Tibial nerve (tissue), 4 donors: ENCODE results near the gene VASH1. TPM values are rescaled to one million over a fixed set of nuclear protein-coding genes. Genes with fewer than 3 reads are reported as not detected.
A peak's percentile ranks its signal among the peaks of the same experiment; 100 is the strongest.

Experiments used
- DNase-seq, 2 donors: peaks; one replicate each; pipeline ENCODE4 v3.0.0-alpha.2; 2019; ENCODE audit warnings: low spot score in 2 of 2
- H3K27ac ChIP-seq, 4 donors: fragments of 200-600 bp; sonication (generic) in 3 of 4; one replicate each; pipeline ENCODE4 v1.5.1; 2017 to 2019; ENCODE audit warnings: mild to moderate bottlenecking in 1 of 4
- H3K27me3 ChIP-seq, 2 donors: fragments of 200-600 bp; sonication (generic) in 1 of 2; one replicate each; pipeline versions ENCODE4 v1.5.1 to v1.6.0; 2017 to 2019
- H3K36me3 ChIP-seq, 3 donors: fragments of 200-600 bp; sonication (generic); one replicate each; pipeline ENCODE4 v1.5.1; 2018 to 2019
- H3K4me1 ChIP-seq, 4 donors: fragments of 200-600 bp; sonication (generic) in 3 of 4; one replicate each; pipeline ENCODE4 v1.5.1; 2017 to 2019
- H3K4me3 ChIP-seq, 4 donors: fragments of 200-600 bp; sonication (generic) in 3 of 4; one replicate each; pipeline ENCODE4 v1.5.1; 2017 to 2019; ENCODE audit warnings: mild to moderate bottlenecking in 1 of 4, moderate library complexity in 1 of 4
- H3K9me3 ChIP-seq, 4 donors: fragments of 200-600 bp; sonication (generic) in 3 of 4; one replicate each; pipeline ENCODE4 v1.5.1; 2017 to 2019
- CTCF ChIP-seq, 5 experiments: fragments of 200-600 bp in 3 of 5; fragments of 450-650 bp in 2 of 5; sonication (generic) in 3 of 5; IDR thresholded peaks; one replicate each; pipeline ENCODE4 v1.5.1; 2016 to 2019; ENCODE audit warnings: antibody characterized with exemption in 5 of 5, mild to moderate bottlenecking in 3 of 5, moderate library complexity in 2 of 5
- EP300 ChIP-seq, 2 donors: sonication (generic); formaldehyde crosslinking; IDR thresholded peaks; one replicate each; pipeline ENCODE4 v1.6.1; 2017; ENCODE audit warnings: antibody characterized with exemption in 2 of 2, mild to moderate bottlenecking in 1 of 2
- POLR2A ChIP-seq, 2 donors: fragments of 450-650 bp; IDR thresholded peaks; one replicate each; pipeline ENCODE4 v1.6.1; 2017; ENCODE audit warnings: antibody characterized with exemption in 2 of 2, mild to moderate bottlenecking in 2 of 2, moderate library complexity in 2 of 2
- WGBS, 2 donors: methylation state at CpG; one replicate each; pipeline ENCODE4 v1.1.5; 2018; 5-methylcytosine and 5-hydroxymethylcytosine counted together
- total RNA-seq, 4 donors: library from RNA; depleted of rRNA; stranded (reverse); fragments of >200 nt; gene quantifications; one replicate each; pipeline ENCODE4 v1.1.0, GENCODE V29; 2016

VASH1 gene
- total RNA-seq: 10 to 100 TPM; 13.8 to 24.7 (median 18.6) TPM

- TF ChIP-seq CTCF (IDR thresholded peaks at IDR 0.05) (no peak), EP300 (IDR thresholded peaks at IDR 0.05) (peak in 1 of 2 donors; percentile 38), POLR2A (IDR thresholded peaks at IDR 0.05) (peak in 1 of 2 donors; percentile 50)
- no peaks in the 10 kb centered on the region for H3K9me3 ChIP-seq
- H3K36me3 ChIP-seq: no peaks in the 10 kb centered on the region
- peaks cover 0 to 49% (median 15%) of the 10 kb centered on the region in 4 donors for H3K4me1 ChIP-seq
- 0 to 1% methylated on average over 54 to 61 of the region's 96 CpGs for WGBS, 2 donors
- DNase-seq: no peak
- peak within 1 kb of the TSS; percentile 63 to 90 (median 81) for H3K27ac ChIP-seq
- H3K4me3 ChIP-seq: peak within 1 kb of the TSS; percentile 67 to 94 (median 74)
- no peaks in the 10 kb centered on the region for H3K27me3 ChIP-seq
Observed at GRCh38 chr14:76761136-76761959, at the start of gene VASH1. Gene VASH1 (plus strand): TSS chr14:76761468. CDS start chr14:76762822, 1,354 bp downstream.

- no peak for DNase-seq
- Histone ChIP-seq H3K9me3 (no peaks in the 10 kb centered on the region), H3K27ac (no peak overlapping the region), H3K4me3 (no peak overlapping the region), H3K27me3 (no peaks in the 10 kb centered on the region), H3K4me1 (peaks cover 0 to 11% (median 3%) of the 10 kb centered on the region in 4 donors), H3K36me3 (no peaks in the 10 kb centered on the region)
- TF ChIP-seq CTCF (IDR thresholded peaks at IDR 0.05) (no peak), EP300 (IDR thresholded peaks at IDR 0.05) (no peak), POLR2A (IDR thresholded peaks at IDR 0.05) (no peak)
- 58 to 59% methylated on average over 10 of the region's 10 CpGs for WGBS, 2 donors
Observed at GRCh38 chr14:76713121-76713520, 48.1 kb upstream of the VASH1 start.

- no peak for DNase-seq
- no peaks in the 10 kb centered on the region for H3K9me3 ChIP-seq
- 85 to 87% methylated on average over 5 of the region's 5 CpGs for WGBS, 2 donors
- no peak overlapping the region for H3K27ac ChIP-seq
- no peaks in the 10 kb centered on the region for H3K27me3 ChIP-seq
- TF ChIP-seq CTCF (IDR thresholded peaks at IDR 0.05) (no peak), EP300 (IDR thresholded peaks at IDR 0.05) (no peak), POLR2A (IDR thresholded peaks at IDR 0.05) (no peak)
- H3K36me3 ChIP-seq: no peaks in the 10 kb centered on the region
- peaks cover 0 to 12% (median 3%) of the 10 kb centered on the region in 4 donors for H3K4me1 ChIP-seq
- no peak overlapping the region for H3K4me3 ChIP-seq
Observed at GRCh38 chr14:76714470-76714869, 46.8 kb upstream of the VASH1 start.

- H3K4me1 ChIP-seq: peaks cover 0 to 18% (median 3%) of the 10 kb centered on the region in 4 donors
- H3K27me3 ChIP-seq: no peaks in the 10 kb centered on the region
- no peak for TF ChIP-seq POLR2A (IDR thresholded peaks at IDR 0.05)
- no peak for TF ChIP-seq EP300 (IDR thresholded peaks at IDR 0.05)
- TF ChIP-seq CTCF (IDR thresholded peaks at IDR 0.05): no peak
- H3K36me3 ChIP-seq: no peaks in the 10 kb centered on the region
- H3K4me3 ChIP-seq: no peak overlapping the region
- WGBS, 2 donors: 42 to 54% methylated on average over 6 of the region's 6 CpGs
- no peaks in the 10 kb centered on the region for H3K9me3 ChIP-seq
- DNase-seq: no peak
- peak overlapping the region in 1 of 4 donors; percentile 50 for H3K27ac ChIP-seq
Observed at GRCh38 chr14:76715101-76715500, 46.2 kb upstream of the VASH1 start.

GRCh38 chr14:76715511-76716081 lies 45.7 kb upstream of the VASH1 start:
- 43 to 46% methylated on average over 7 of the region's 7 CpGs for WGBS, 2 donors
- Histone ChIP-seq H3K4me3 (no peak overlapping the region), H3K27ac (peak overlapping the region in 1 of 4 donors; percentile 50), H3K27me3 (no peaks in the 10 kb centered on the region), H3K36me3 (no peaks in the 10 kb centered on the region), H3K9me3 (no peaks in the 10 kb centered on the region), H3K4me1 (peaks cover 0 to 23% (median 3%) of the 10 kb centered on the region in 4 donors)
- no peak for TF ChIP-seq CTCF (IDR thresholded peaks at IDR 0.05)
- TF ChIP-seq POLR2A (IDR thresholded peaks at IDR 0.05): no peak
- no peak for TF ChIP-seq EP300 (IDR thresholded peaks at IDR 0.05)
- no peak for DNase-seq
